ENCODE measurements around the gene IL1R1. TPM values are rescaled to one million over a fixed set of nuclear protein-coding genes. Genes with fewer than 3 reads are reported as not detected.
"Not testable (repeated sequence)": the region's sequence is repeated elsewhere in the genome, so short reads cannot be mapped to it uniquely, and the experiment has no call there.

IL1R1 gene
- total RNA-seq, 1 experiment from 2014 or later: 0.39 TPM

- Histone ChIP-seq H3K4ac (ENCODE audit: low read depth, low read length) (no peak overlapping the region), H3K14ac (ENCODE audit: insufficient read depth, low read length) (no peak overlapping the region), H3K23ac (ENCODE audit: insufficient read length, low read depth, low read length) (no peak overlapping the region), H2AK5ac (ENCODE audit: insufficient read length, low read length) (no peak overlapping the region), H3K27me3 (ENCODE audit: insufficient read depth, low read length) (no peaks in the 10 kb centered on the region), H4K8ac (replicated peaks; ENCODE audit: insufficient read length, low read depth, low read length) (no peak overlapping the region), H3K9ac (ENCODE audit: extremely low read depth, insufficient read length, low read length) (no peak overlapping the region), H3K27ac (ENCODE audit: insufficient read length, low read depth, low read length) (no peak overlapping the region), H3K79me1 (ENCODE audit: insufficient read depth, low read depth, low read length, poor library complexity, severe bottlenecking) (no peaks in the 10 kb centered on the region), H3T11ph (ENCODE audit: low read length) (no peak overlapping the region), H2BK12ac (ENCODE audit: insufficient read length, low read depth, low read length) (no peak overlapping the region), H3K4me1 (ENCODE audit: insufficient read depth, low read length) (no peaks in the 10 kb centered on the region), H3K23me2 (ENCODE audit: insufficient read length, low read depth, low read length, poor library complexity, severe bottlenecking) (no peaks in the 10 kb centered on the region), H2BK5ac (ENCODE audit: insufficient read length, low read length) (no peak overlapping the region), H2BK20ac (ENCODE audit: low read depth, low read length, poor library complexity, severe bottlenecking) (no peak overlapping the region), H3K18ac (ENCODE audit: insufficient read length, low read depth, low read length) (no peak overlapping the region), H2BK15ac (ENCODE audit: low read depth, low read length) (no peak overlapping the region), H4K5ac (ENCODE audit: insufficient read length, low read depth, low read length) (no peak overlapping the region), H3K4me2 (ENCODE audit: insufficient read depth, insufficient read length, low read length) (no peak overlapping the region), H3K79me2 (ENCODE audit: insufficient read depth, low read length) (no peaks in the 10 kb centered on the region), H2BK120ac (ENCODE audit: low read depth, low read length, poor library complexity, severe bottlenecking) (no peak overlapping the region), H4K91ac (ENCODE audit: insufficient read length, low read depth, low read length) (no peak overlapping the region), H3K9me3 (ENCODE audit: control insufficient read depth, low read depth, low read length) (no peaks in the 10 kb centered on the region), H3K56ac (ENCODE audit: insufficient read length, low read depth, low read length) (no peak overlapping the region), H4K20me1 (ENCODE audit: control insufficient read depth, insufficient read depth, insufficient read length) (no peaks in the 10 kb centered on the region), H2AFZ (ENCODE audit: low read length) (no peak overlapping the region)
- H3K9me3 Mint-ChIP-seq: no peaks in the 10 kb centered on the region
- no peaks in the 10 kb centered on the region for H3K4me1 Mint-ChIP-seq
- no peak for DNase-seq
- no peak overlapping the region for H3K4me3 Mint-ChIP-seq
- H3K36me3 Mint-ChIP-seq (ENCODE audit: insufficient read depth in 1 of 3, low read depth in 3 of 3): no peaks in the 10 kb centered on the region
- no peak overlapping the region for H3K27ac Mint-ChIP-seq
- no CpG with 5 or more reads among the region's 1 CpG for WGBS (ENCODE audit: extremely low coverage, insufficient read length, low lambda C conversion rate)
- TF ChIP-seq, protein P1, sequence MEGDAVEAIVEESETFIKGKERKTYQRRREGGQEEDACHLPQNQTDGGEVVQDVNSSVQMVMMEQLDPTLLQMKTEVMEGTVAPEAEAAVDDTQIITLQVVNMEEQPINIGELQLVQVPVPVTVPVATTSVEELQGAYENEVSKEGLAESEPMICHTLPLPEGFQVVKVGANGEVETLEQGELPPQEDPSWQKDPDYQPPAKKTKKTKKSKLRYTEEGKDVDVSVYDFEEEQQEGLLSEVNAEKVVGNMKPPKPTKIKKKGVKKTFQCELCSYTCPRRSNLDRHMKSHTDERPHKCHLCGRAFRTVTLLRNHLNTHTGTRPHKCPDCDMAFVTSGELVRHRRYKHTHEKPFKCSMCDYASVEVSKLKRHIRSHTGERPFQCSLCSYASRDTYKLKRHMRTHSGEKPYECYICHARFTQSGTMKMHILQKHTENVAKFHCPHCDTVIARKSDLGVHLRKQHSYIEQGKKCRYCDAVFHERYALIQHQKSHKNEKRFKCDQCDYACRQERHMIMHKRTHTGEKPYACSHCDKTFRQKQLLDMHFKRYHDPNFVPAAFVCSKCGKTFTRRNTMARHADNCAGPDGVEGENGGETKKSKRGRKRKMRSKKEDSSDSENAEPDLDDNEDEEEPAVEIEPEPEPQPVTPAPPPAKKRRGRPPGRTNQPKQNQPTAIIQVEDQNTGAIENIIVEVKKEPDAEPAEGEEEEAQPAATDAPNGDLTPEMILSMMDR (conservative IDR thresholded peaks at IDR 0.05): no peak
- H3K27me3 Mint-ChIP-seq (ENCODE audit: low read depth): no peaks in the 10 kb centered on the region
Observed at GRCh38 chr2:102122909-102123308, 19.6 kb upstream of the IL1R1 start.

GRCh38 chr2:102124421-102124820, 18.1 kb upstream of the IL1R1 start:
- H3K79me2 ChIP-seq (ENCODE audit: insufficient read depth, low read length); H2AFZ ChIP-seq (ENCODE audit: low read length); H4K20me1 ChIP-seq (ENCODE audit: control insufficient read depth, insufficient read depth, insufficient read length); H2BK20ac ChIP-seq (ENCODE audit: low read depth, low read length, poor library complexity, severe bottlenecking); H3K27ac Mint-ChIP-seq; H3K4me1 ChIP-seq (ENCODE audit: insufficient read depth, low read length); H3K27me3 Mint-ChIP-seq (ENCODE audit: low read depth); H2BK15ac ChIP-seq (ENCODE audit: low read depth, low read length); H3T11ph ChIP-seq (ENCODE audit: low read length); H3K36me3 Mint-ChIP-seq (ENCODE audit: insufficient read depth in 1 of 3, low read depth in 3 of 3); H4K8ac ChIP-seq (replicated peaks; ENCODE audit: insufficient read length, low read depth, low read length); H3K9me3 ChIP-seq (ENCODE audit: control insufficient read depth, low read depth, low read length); H3K4ac ChIP-seq (ENCODE audit: low read depth, low read length); H3K9me3 Mint-ChIP-seq; H3K27ac ChIP-seq (ENCODE audit: insufficient read length, low read depth, low read length); H3K18ac ChIP-seq (ENCODE audit: insufficient read length, low read depth, low read length); H4K91ac ChIP-seq (ENCODE audit: insufficient read length, low read depth, low read length); H2BK12ac ChIP-seq (ENCODE audit: insufficient read length, low read depth, low read length); H3K4me3 Mint-ChIP-seq; H3K23ac ChIP-seq (ENCODE audit: insufficient read length, low read depth, low read length); H3K4me2 ChIP-seq (ENCODE audit: insufficient read depth, insufficient read length, low read length); H3K27me3 ChIP-seq (ENCODE audit: insufficient read depth, low read length); H2BK120ac ChIP-seq (ENCODE audit: low read depth, low read length, poor library complexity, severe bottlenecking); H3K9ac ChIP-seq (ENCODE audit: extremely low read depth, insufficient read length, low read length); H3K4me1 Mint-ChIP-seq; H2AK5ac ChIP-seq (ENCODE audit: insufficient read length, low read length); DNase-seq; H2BK5ac ChIP-seq (ENCODE audit: insufficient read length, low read length); H3K56ac ChIP-seq (ENCODE audit: insufficient read length, low read depth, low read length); H3K23me2 ChIP-seq (ENCODE audit: insufficient read length, low read depth, low read length, poor library complexity, severe bottlenecking); H4K5ac ChIP-seq (ENCODE audit: insufficient read length, low read depth, low read length); H3K14ac ChIP-seq (ENCODE audit: insufficient read depth, low read length); H3K79me1 ChIP-seq (ENCODE audit: insufficient read depth, low read depth, low read length, poor library complexity, severe bottlenecking): not testable (repeated sequence)
- no CpG with 5 or more reads among the region's 5 CpGs for WGBS (ENCODE audit: extremely low coverage, insufficient read length, low lambda C conversion rate)
